Esophagus squamous epithelium (tissue), 4 donors: Measurements from ENCODE around the gene CACFD1.

Experiments used
- CTCF ChIP-seq, 6 experiments: fragments of 450-650 bp in 4 of 6; fragments of 200-600 bp in 2 of 6; sonication (generic) in 2 of 6; IDR thresholded peaks; one replicate each; pipeline ENCODE4 v1.5.1; 2016 to 2019; ENCODE audit warnings: antibody characterized with exemption in 6 of 6, mild to moderate bottlenecking in 4 of 6, moderate library complexity in 4 of 6
- POLR2A ChIP-seq, 4 donors: fragments of 450-650 bp; IDR thresholded peaks; one replicate each; pipeline ENCODE4 v1.6.1; 2017; ENCODE audit warnings: antibody characterized with exemption in 4 of 4, mild to moderate bottlenecking in 4 of 4, moderate library complexity in 3 of 4

- TF ChIP-seq CTCF (IDR thresholded peaks at IDR 0.05) (peak in 2 of 6 experiments; percentile 16 to 30), POLR2A (IDR thresholded peaks at IDR 0.05) (no peak)
These were observed 10.0 kb upstream of the CACFD1 start for GRCh38 chr9:133449760-133450159.
